Measurements from ENCODE around the gene RHOBTB1.

The RHOBTB1 gene

GRCh38 chr10:60948851-60949250 lies 4.9 kb upstream of the RHOBTB1 start:
- H3K27ac ChIP-seq: no peak overlapping the region
- no peak overlapping the region for H3K4me3 ChIP-seq

GRCh38 chr10:60944910-60945297 lies 919 bp upstream of the RHOBTB1 start:
- Histone ChIP-seq H3K4me3 (peak overlapping the region; percentile 55 to 83 (median 77)), H3K27ac (peak overlapping the region in 18 of 21 experiments; percentile 8 to 98 (median 89))

DNA sequence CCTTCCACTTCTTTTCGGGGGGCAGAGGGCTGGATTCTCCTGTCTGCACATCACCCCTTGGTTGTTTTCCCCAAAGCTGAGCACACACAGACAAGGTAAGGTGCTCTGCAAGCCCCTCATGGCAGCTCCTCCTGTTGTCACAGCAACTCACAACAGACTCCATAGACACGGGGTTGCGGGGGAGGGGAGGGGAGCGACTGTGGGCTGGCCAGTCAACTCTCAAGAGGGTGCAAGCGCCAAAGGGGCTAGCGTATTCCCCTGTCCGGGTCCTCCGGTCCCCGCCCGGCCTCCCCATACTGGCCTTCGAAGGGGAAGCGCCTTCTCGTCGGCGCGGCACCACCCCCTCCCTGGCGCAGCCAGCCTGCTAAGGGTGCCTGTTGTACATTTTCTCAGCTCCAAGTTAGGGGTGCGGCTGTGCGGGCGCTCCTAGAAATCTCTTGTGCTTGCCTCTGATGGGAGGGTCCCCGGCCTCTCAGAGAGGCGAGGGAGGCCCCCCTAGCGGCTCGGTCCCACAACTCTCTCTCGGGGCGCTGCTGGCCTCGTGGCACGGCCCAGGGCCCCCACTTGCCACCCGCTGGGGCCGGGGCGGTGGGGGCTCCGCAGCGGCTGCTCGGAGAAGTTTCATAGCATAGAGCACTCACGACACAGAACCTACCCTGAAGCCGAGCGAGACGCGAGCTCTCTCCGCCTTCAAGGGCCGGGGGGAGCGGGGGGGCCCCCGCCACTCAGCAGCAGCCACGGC lies 498 bp downstream of the RHOBTB1 start:
- peak overlapping the region; percentile 55 to 83 (median 77) for H3K4me3 ChIP-seq
- peak overlapping the region; percentile 8 to 98 (median 88) for H3K27ac ChIP-seq

DNA sequence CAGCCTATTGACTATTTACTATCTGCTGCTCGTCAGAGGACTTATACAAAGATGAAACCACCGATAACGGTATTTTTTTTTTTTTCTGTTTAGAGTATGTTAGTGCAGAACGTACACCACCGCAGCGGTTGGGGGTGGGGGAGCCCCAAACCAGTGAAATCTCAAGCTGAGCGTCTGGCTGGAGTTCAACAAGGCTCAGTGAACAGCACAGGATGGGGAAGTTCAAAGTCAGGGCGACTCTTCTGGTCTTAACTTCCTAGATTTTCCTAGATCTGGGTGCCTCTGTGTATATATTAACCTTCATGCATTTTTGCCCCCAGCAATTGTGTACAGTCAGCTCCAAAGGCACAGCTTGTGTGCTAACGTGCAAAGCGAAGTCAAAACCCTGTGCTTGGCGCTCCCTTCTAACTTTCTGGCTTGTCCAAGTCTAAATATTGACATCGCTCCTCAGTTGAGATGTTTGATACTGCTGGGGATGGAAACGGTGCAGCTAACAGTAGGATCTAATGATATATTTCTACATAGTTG lies 1.1 kb downstream of the RHOBTB1 start:
- H3K4me3 ChIP-seq: peak overlapping the region; percentile 55 to 83 (median 77)
- H3K27ac ChIP-seq: peak overlapping the region in 18 of 21 experiments; percentile 35 to 98 (median 89)

- H3K4me3 ChIP-seq: peak overlapping the region in 5 of 7 experiments; percentile 76 to 83 (median 79)
- H3K27ac ChIP-seq: peak overlapping the region in 5 of 21 experiments; percentile 88 to 95 (median 94)
These were observed 1.7 kb downstream of the RHOBTB1 start for GRCh38 chr10:60942134-60942787.

DNA sequence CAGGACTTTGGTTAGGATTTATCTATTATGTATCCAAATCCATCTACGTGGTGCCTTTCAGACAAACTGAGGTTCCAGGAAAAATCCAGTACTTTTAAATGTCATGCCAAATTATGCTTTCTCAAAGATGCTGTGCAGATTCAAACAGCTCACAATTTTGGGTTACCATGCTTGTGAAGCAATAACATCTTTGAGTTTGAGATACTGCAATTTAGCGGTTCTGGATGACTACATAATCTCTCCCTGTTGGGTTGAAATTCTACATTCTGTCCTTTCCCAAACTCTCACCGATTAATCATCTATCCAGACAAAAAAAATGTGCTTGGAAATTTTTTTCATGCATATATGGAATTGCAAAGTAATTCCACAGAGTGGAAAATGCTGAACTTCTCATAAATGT lies 3.5 kb downstream of the RHOBTB1 start:
- H3K27ac ChIP-seq: no peak overlapping the region
- no peak overlapping the region for H3K4me3 ChIP-seq

DNA sequence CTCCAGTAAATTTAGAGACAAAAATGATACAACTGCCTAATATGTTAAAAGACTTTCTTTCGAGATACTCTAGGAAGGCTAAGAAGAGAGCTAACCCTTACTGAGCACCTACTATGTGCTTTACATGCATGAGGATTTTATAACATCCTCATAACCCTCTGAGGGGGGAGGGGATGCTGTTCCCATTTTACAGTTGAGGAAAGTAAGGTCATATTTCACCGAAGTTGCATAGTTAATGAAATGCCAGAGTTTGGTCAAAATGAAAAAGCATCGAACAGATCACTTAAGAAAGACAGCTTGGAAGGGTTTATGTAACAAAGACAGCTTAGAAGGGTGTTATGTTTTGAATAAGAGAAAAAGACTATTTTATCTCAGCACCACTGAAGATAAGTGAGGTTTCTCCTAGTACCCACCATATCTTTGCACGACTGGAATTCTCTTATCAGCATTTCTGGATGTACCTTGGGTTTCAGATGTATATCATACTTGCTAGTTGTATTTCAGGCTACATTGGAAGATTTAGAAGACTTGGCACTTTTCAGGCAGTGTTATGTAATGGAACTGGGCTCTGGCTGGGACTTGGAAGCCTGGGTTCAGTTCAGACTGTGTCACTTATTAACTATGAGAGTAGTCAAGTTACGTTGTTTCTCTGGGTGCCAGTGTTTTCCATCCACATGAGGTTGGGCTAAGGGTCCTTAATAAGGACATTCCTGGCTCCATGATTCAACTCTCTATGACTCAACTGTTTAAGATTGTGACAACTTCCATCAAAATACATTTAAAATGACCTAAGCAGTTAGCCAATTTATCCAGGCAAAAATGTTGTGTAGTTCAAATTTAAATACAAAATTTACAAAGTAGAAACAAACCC lies 6.0 kb downstream of the RHOBTB1 start:
- Histone ChIP-seq H3K4me3 (no peak overlapping the region), H3K27ac (no peak overlapping the region)

GRCh38 chr10:60937022-60937421 lies 7.0 kb downstream of the RHOBTB1 start:
- H3K27ac ChIP-seq: no peak overlapping the region

DNA sequence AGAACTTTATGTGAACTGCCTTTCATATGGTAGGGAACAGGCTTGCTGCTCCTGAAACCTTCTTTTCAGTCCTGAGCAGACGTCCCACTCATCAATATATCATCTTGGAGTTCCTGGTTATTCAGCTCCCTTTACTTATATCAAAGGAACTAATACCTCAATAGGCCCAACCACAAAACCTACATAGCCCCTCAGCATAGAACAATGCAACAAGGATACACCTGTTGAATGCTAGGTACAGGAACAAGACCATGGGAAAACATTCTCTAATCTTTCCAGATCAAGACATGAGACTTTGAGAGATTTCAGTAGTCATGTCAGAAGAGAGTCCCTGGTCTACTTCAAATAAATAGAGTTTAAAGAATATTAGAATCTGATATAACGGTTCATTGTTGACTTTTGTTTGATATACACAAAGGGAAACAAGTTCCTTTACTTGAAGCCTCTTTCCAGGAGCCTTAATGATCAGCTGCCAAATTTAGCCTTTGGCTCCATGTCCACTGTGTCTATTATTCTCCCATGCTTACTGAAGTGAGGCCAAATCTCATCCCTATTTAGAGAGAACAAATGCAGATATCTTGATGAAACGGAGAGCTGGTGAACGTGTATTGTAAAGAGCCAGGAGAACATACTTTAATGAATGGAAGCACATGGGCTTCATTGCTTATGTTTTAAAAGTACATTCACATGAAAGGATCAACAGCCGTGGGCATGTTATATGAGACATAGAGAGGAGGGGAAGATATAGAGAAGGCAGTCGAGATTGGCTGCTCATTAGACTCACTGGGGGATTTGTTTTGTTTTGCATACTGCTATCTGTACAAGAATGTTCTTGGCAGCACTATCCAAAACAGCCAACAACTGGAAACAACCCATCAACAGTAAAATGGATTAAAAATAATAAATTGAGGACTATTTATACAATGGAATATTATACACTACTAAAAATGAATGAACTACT lies 9.5 kb downstream of the RHOBTB1 start:
- H3K4me3 ChIP-seq: no peak overlapping the region
- no peak overlapping the region for H3K27ac ChIP-seq

More at GRCh38 chr10:60937022-60937421, 7.0 kb downstream of the RHOBTB1 start:
- H3K4me3 ChIP-seq: no peak overlapping the region

- Histone ChIP-seq H3K27ac (no peak overlapping the region), H3K4me3 (no peak overlapping the region)
These were observed 11.2 kb downstream of the RHOBTB1 start for GRCh38 chr10:60932756-60933155.

- no peak overlapping the region for H3K27ac ChIP-seq
- H3K4me3 ChIP-seq: no peak overlapping the region
These were observed 13.7 kb downstream of the RHOBTB1 start for GRCh38 chr10:60930237-60930636.

DNA sequence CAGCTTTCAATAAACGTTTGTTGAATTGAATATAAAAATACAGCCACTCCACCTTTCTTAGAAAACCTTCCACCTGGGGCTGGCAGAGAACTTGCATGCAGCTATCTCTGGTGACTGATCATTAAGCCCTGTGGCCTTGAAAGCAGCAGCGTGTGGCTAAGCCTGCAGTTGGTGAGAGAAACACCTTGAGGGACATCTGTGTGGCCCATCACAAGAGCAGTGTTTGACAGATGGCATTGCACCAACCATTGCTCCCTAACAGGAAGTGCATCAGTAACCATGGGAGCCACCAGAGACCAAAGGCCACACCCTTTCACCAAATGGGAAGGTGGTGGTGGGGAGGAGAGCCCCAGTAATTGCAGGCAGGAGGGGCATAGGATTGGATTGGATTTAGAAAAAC lies 22.4 kb downstream of the RHOBTB1 start:
- Histone ChIP-seq H3K4me3 (no peak overlapping the region), H3K27ac (no peak overlapping the region)

- H3K27ac ChIP-seq: no peak overlapping the region
- no peak overlapping the region for H3K4me3 ChIP-seq
These were observed 23.5 kb downstream of the RHOBTB1 start for GRCh38 chr10:60920479-60920878.

GRCh38 chr10:60919551-60919950 lies 24.4 kb downstream of the RHOBTB1 start:
- Histone ChIP-seq H3K27ac (no peak overlapping the region), H3K4me3 (no peak overlapping the region)

GRCh38 chr10:60917331-60918280 lies 26.4 kb downstream of the RHOBTB1 start:
- no peak overlapping the region for H3K27ac ChIP-seq
- no peak overlapping the region for H3K4me3 ChIP-seq

- H3K27ac ChIP-seq: no peak overlapping the region
- no peak overlapping the region for H3K4me3 ChIP-seq
These were observed 28.0 kb downstream of the RHOBTB1 start for GRCh38 chr10:60916025-60916424.

DNA sequence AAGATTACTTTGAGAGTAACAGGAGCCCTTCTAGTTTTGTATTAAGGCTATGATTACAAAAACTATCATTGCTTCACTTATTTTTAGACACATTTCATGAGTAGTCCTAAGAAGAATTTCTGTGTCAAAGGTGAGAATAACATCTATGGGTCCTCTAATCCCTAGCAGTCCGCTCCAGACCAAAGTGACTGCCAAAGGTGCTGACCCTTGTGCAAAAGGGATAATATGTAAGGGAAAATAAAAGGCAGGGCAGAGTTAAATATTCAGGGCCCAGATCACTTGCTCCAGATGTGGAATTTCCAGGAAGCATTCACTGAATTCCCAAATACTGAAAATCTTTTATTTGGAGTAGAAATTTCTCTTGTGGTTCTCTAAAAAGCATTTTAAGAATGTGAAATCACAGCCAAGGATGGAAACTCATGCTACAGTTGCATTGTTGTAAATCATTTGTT lies 29.3 kb downstream of the RHOBTB1 start:
- Histone ChIP-seq H3K4me3 (no peak overlapping the region), H3K27ac (peak overlapping the region in 6 of 21 experiments; percentile 3 to 66 (median 40))

- H3K27ac ChIP-seq: peak overlapping the region in 2 of 21 experiments; percentile 3 to 66
- no peak overlapping the region for H3K4me3 ChIP-seq
These were observed 30.3 kb downstream of the RHOBTB1 start for GRCh38 chr10:60913657-60914056.
